Measurements from ENCODE around the gene VPS13D.

Gene VPS13D

GRCh38 chr1:12475101-12475500 is 245.3 kb downstream of the VPS13D start:
- peak; percentile 37 to 44 (median 42) for DNase-seq

- DNase-seq = no peak
Measured at GRCh38 chr1:12475530-12475934, 245.7 kb downstream of the VPS13D start.

- no peak for DNase-seq
Measured at GRCh38 chr1:12475947-12476346, 246.1 kb downstream of the VPS13D start.

- DNase-seq = no peak
Measured at GRCh38 chr1:12477314-12477713, 247.5 kb downstream of the VPS13D start.

- no peak for DNase-seq
Measured at GRCh38 chr1:12477936-12478611, 248.2 kb downstream of the VPS13D start.

- DNase-seq = no peak
Measured at GRCh38 chr1:12478612-12478985, 248.8 kb downstream of the VPS13D start.

GRCh38 chr1:12479311-12479710 is 249.5 kb downstream of the VPS13D start:
- no peak for DNase-seq

- DNase-seq = no peak
Measured at GRCh38 chr1:12480041-12480440, 250.2 kb downstream of the VPS13D start.

GRCh38 chr1:12480748-12481362 is 251.0 kb downstream of the VPS13D start:
- DNase-seq = peak; percentile 66 to 86 (median 86)

- DNase-seq = no peak
Measured at GRCh38 chr1:12481928-12482327, 252.1 kb downstream of the VPS13D start.

- DNase-seq = no peak
Measured at GRCh38 chr1:12482988-12483387, 253.2 kb downstream of the VPS13D start.

GRCh38 chr1:12485231-12486058 is 255.6 kb downstream of the VPS13D start:
- DNase-seq = no peak

- no peak for DNase-seq
Measured at GRCh38 chr1:12486059-12486341, 256.2 kb downstream of the VPS13D start.

- no peak for DNase-seq
Measured at GRCh38 chr1:12486401-12487005, 256.7 kb downstream of the VPS13D start.

- no peak for DNase-seq
Measured at GRCh38 chr1:12487520-12487919, 257.7 kb downstream of the VPS13D start.

GRCh38 chr1:12488666-12489354 is 259.0 kb downstream of the VPS13D start:
- no peak for DNase-seq

- DNase-seq = no peak
Measured at GRCh38 chr1:12490532-12491142, 260.8 kb downstream of the VPS13D start.

- DNase-seq = no peak
Measured at GRCh38 chr1:12491656-12492055, 261.8 kb downstream of the VPS13D start.

GRCh38 chr1:12495725-12496124 is 265.9 kb downstream of the VPS13D start:
- no peak for DNase-seq

- DNase-seq = peak in 1 of 3 donors; percentile 21
Measured at GRCh38 chr1:12496154-12496961, 266.5 kb downstream of the VPS13D start.

- DNase-seq = peak in 1 of 3 donors; percentile 30
Measured at GRCh38 chr1:12499539-12500240, 269.9 kb downstream of the VPS13D start.
